Right lobe of liver (tissue), 6 donors: ENCODE results near the gene LIPA. TPM values are rescaled to one million over a fixed set of nuclear protein-coding genes. Genes with fewer than 3 reads are reported as not detected.

Experiments used
- ATAC-seq, 4 donors: fragments of 200-7000 bp; cut with Tn5 transposase; one replicate each; pipeline ENCODE4 v1.9.1; 2020; ENCODE audit warnings: mild to moderate bottlenecking in 4 of 4, moderate library complexity in 4 of 4
- DNase-seq, 3 donors: peaks; one replicate each; pipeline ENCODE4 v3.0.0-alpha.2; 2020
- H3K27ac ChIP-seq, 3 donors: fragments of 200-600 bp; one replicate each; pipeline ENCODE4 v1.8.0; 2022
- H3K27me3 ChIP-seq, 2 donors: fragments of 200-600 bp; one replicate each; pipeline ENCODE4 v1.8.0; 2022
- H3K36me3 ChIP-seq, 4 donors: fragments of 200-600 bp; sonication (generic) in 1 of 4; one replicate each; pipeline versions ENCODE4 v1.5.1 to v1.8.0; 2017 to 2022; ENCODE audit warnings: control low read depth in 1 of 4
- H3K4me1 ChIP-seq, 4 donors: fragments of 200-600 bp; sonication (generic) in 1 of 4; one replicate each; pipeline versions ENCODE4 v1.5.1 to v1.8.0; 2017 to 2022; ENCODE audit warnings: control low read depth in 1 of 4
- H3K4me3 ChIP-seq, 3 donors: fragments of 200-600 bp; one replicate each; pipeline ENCODE4 v1.8.0; 2022
- H3K9me3 ChIP-seq, 4 donors: fragments of 200-600 bp; sonication (generic) in 1 of 4; one replicate each; pipeline versions ENCODE4 v1.5.1 to v1.8.0; 2017 to 2022; ENCODE audit warnings: control low read depth in 1 of 4
- POLR2A ChIP-seq: fragments of 450-650 bp; IDR thresholded peaks from one replicate; pipeline ENCODE4 v1.6.1; 2017; ENCODE audit warnings: antibody characterized with exemption, mild to moderate bottlenecking
- WGBS: methylation state at CpG from one replicate; pipeline ENCODE4 v1.1.6; 2018; ENCODE audit warnings: low coverage, low lambda C conversion rate; ENCODE audit not compliant: insufficient coverage; ENCODE audit errors: missing lambda C conversion rate; 5-methylcytosine and 5-hydroxymethylcytosine counted together
- intact Hi-C, 2 donors: fragments of 100-400 bp; cut with DNase I; formaldehyde crosslinking; loops; one replicate each; pipeline versions ENCODE4 v1.11.2 to v1.14.1; 2022
- total RNA-seq, 6 experiments: library from RNA; depleted of rRNA in 2 of 6; stranded (reverse); fragments of >200 nt in 2 of 6; fragmentation: NEBNext Ultra II Directional in 3 of 6; extraction: Animal tissue kit (Norgen Biotek cat#: 25700) in 3 of 6; gene quantifications; one replicate each; pipeline versions ENCODE4 v1.1.0 to v1.2.4, GENCODE V29; 2016 to 2023
- TF ChIP-seq, protein P1 (sequence below), 4 donors: fragments of 200-600 bp in 3 of 4; fragments of 450-650 bp in 1 of 4; IDR thresholded peaks; one replicate each; pipeline versions ENCODE4 v1.5.1 to v1.8.0; 2016 to 2022; ENCODE audit warnings: antibody characterized with exemption in 4 of 4, mild to moderate bottlenecking in 2 of 4
- donor health status: DM: no; HTN: yes; CAD: no.
- donor health status: DM: no; HTN: no; CAD: no.
- donor health status: DM: no; HTN: no; CAD: no.
- donor health status: DM: no; HTN: yes; CAD: no.
- donor health status: DM: no; HTN: yes; CAD: no.

Gene LIPA
- total RNA-seq, 6 experiments from 2014 or later: 52.4 to 179 (median 58.4) TPM

- no peak overlapping the region for H3K4me3 ChIP-seq
- peaks cover 0 to 19% (median 6%) of the 10 kb centered on the region in 4 donors for H3K4me1 ChIP-seq
- H3K27me3 ChIP-seq: peaks cover 0 to 32% of the 10 kb centered on the region in 2 donors
- DNase-seq (no peak), ATAC-seq (no peak)
- TF ChIP-seq, protein P1, sequence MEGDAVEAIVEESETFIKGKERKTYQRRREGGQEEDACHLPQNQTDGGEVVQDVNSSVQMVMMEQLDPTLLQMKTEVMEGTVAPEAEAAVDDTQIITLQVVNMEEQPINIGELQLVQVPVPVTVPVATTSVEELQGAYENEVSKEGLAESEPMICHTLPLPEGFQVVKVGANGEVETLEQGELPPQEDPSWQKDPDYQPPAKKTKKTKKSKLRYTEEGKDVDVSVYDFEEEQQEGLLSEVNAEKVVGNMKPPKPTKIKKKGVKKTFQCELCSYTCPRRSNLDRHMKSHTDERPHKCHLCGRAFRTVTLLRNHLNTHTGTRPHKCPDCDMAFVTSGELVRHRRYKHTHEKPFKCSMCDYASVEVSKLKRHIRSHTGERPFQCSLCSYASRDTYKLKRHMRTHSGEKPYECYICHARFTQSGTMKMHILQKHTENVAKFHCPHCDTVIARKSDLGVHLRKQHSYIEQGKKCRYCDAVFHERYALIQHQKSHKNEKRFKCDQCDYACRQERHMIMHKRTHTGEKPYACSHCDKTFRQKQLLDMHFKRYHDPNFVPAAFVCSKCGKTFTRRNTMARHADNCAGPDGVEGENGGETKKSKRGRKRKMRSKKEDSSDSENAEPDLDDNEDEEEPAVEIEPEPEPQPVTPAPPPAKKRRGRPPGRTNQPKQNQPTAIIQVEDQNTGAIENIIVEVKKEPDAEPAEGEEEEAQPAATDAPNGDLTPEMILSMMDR (IDR thresholded peaks at IDR 0.05): no peak
- TF ChIP-seq POLR2A: no peak
- 81% methylated on average over 4 of the region's 5 CpGs for WGBS
- intact Hi-C loops: loop anchor here (10.0 kb wide), 1 partner anchor 185 kb away; no protein-coding TSS in a partner anchor
- no peak overlapping the region for H3K27ac ChIP-seq
- H3K9me3 ChIP-seq: no peaks in the 10 kb centered on the region
- H3K36me3 ChIP-seq: peaks cover 0 to 9% (median 3%) of the 10 kb centered on the region in 4 donors
Measured at GRCh38 chr10:89209718-89210117, 41.9 kb downstream of the LIPA start.

DNA sequence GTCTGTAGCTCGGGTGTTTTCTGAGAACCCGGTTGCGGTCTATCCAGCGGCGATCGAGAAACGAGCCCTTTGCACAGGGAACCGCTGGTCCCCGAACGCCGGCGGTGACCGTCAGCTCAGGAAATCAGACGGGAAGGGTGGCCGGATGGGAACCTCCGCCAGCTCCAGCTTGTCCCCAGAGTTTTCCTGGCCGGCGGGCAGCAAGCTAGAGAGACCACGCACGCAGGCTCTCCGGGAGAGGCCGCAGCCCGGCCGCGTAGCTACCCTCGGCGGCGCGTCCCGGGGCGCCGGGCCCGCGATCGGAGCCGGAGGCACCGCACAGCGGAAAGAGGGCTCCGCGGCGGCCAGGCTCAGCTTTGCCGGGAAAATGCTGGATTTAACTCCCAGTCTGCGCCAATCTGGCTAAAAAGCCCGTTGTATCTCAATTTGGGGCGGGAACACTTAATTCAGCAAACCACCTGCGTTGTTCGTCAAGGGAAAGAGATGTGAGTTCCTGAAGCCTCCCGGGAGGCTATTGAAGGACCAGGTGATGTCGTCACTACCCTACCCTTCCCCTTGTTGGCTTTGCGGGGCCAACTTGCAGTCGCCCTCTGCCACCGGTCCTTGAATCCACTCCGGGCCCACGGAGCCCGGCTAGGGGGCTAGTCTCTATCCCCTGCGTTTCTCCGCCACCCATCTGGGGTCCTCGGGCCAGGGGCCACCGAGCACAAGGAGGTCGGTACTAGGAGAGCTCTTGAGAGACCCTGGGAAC lies 43.6 kb downstream of the LIPA start:
- intact Hi-C loops: loop anchor here (10.0 kb wide), 1 partner anchor 183 kb away; no protein-coding TSS in a partner anchor
- Histone ChIP-seq H3K4me1 (peaks cover 0 to 19% (median 6%) of the 10 kb centered on the region in 4 donors), H3K4me3 (peak overlapping the region; percentile 23 to 47 (median 34)), H3K27ac (peak overlapping the region; percentile 31 to 58 (median 37)), H3K36me3 (no peaks in the 10 kb centered on the region), H3K9me3 (no peaks in the 10 kb centered on the region), H3K27me3 (peaks cover 0 to 33% of the 10 kb centered on the region in 2 donors)
- DNase-seq (peak; percentile 53 to 62 (median 61)), ATAC-seq (peak; percentile 71 to 79 (median 74))
- WGBS: 2% methylated on average over 37 of the region's 60 CpGs
- no peak for TF ChIP-seq POLR2A
- TF ChIP-seq, protein P1 (IDR thresholded peaks at IDR 0.05): no peak

DNA sequence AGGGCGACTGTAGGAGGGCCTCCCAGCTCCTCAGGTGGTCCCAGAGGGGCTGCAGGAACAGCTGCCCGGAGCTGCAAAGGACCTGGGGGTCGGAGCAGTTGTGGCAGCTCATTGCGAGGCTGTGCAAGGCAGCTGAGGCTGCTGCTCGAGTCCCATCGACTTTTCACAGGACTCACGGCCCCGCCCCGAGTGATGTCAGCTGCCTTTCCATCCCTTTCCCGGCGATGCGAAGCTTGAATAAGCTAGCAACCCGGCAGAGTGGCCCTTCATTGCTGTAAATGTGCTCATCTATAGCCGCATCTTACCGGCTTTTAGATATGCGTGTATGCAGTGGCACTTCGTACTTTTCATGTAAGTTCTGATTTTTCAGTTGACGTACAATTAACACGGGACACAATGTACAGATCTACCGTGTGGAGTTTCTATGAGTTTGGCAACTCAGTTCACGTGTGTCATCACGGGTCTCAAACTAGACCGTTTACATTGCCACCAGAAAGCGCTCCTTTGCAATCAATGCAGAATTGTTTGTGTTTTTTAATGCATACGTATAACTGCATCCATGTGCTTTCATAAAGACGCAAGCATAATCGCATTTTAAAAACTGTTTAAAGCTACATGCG lies 44.3 kb downstream of the LIPA start, which contains the start of gene CH25H:
Gene CH25H (minus strand): TSS at position 137 of the 620 bp plus-strand sequence. CDS start 25 bp downstream, at position 112.
- DNase-seq (peak; percentile 59 to 75 (median 71)), ATAC-seq (peak; percentile 77 to 87 (median 80))
- under 1% methylated on average over 17 of the region's 28 CpGs for WGBS
- H3K27me3 ChIP-seq: peaks cover 0 to 33% of the 10 kb centered on the region in 2 donors
- H3K27ac ChIP-seq: peak within 1 kb of the TSS; percentile 31 to 58 (median 37)
- H3K9me3 ChIP-seq: no peaks in the 10 kb centered on the region
- no peak for TF ChIP-seq POLR2A
- TF ChIP-seq, protein P1 (IDR thresholded peaks at IDR 0.05): no peak
- H3K36me3 ChIP-seq: no peaks in the 10 kb centered on the region
- peak within 1 kb of the TSS; percentile 23 to 47 (median 34) for H3K4me3 ChIP-seq
- peaks cover 0 to 19% (median 6%) of the 10 kb centered on the region in 4 donors for H3K4me1 ChIP-seq
- intact Hi-C loops: loop anchor here (10.0 kb wide), 1 partner anchor 182 kb away; no protein-coding TSS in a partner anchor

GRCh38 chr10:89206402-89207180 lies 45.0 kb downstream of the LIPA start:
- peak; percentile 30 to 43 (median 40) for ATAC-seq
- Histone ChIP-seq H3K27me3 (peaks cover 0 to 33% of the 10 kb centered on the region in 2 donors), H3K4me1 (peaks cover 0 to 19% (median 6%) of the 10 kb centered on the region in 4 donors), H3K36me3 (no peaks in the 10 kb centered on the region), H3K9me3 (no peaks in the 10 kb centered on the region), H3K27ac (no peak overlapping the region), H3K4me3 (peak overlapping the region; percentile 23 to 47 (median 34))
- intact Hi-C loops: loop anchor here (10.0 kb wide), 1 partner anchor 182 kb away; no protein-coding TSS in a partner anchor
- no peak for TF ChIP-seq POLR2A
- TF ChIP-seq, protein P1 (IDR thresholded peaks at IDR 0.05): no peak
- DNase-seq: peak in 2 of 3 donors; percentile 22 to 56
- WGBS: 12% methylated on average over 31 of the region's 42 CpGs
